HG03064 (cell line): ENCODE measurements around the gene TTC7B.

Experiments used
- ATAC-seq: cut with Tn5 transposase; IDR thresholded peaks from one replicate; pipeline ENCODE4 v1.9.1; 2021; ENCODE audit warnings: low read depth; ENCODE audit not compliant: unreplicated experiment

The TTC7B gene

DNA sequence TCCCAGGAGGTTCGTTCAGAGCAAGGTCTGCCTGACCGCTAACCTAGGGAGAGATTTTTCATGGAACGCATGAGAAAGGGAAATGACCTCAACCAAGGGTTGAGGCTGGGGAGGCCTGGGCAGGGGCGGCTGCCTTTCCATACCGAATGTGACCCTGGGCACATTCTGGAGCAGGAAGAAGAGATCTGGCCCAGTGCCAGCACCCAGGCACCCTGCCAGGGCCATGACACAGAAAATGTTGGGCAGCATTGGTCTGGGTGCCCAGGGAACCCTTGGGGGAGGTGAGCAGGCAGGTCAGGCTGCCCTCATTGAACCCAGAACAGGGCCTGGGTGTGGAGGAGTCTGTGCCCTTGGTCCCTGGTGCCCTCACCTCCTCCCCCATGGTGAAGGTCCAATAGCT lies 312.6 kb downstream of the TTC7B start:
- ATAC-seq = no peak

- no peak for ATAC-seq
Measured at GRCh38 chr14:90502760-90503159, 313.5 kb downstream of the TTC7B start.

- ATAC-seq = no peak
Measured at GRCh38 chr14:90500665-90501370, 315.4 kb downstream of the TTC7B start.

- no peak for ATAC-seq
Measured at GRCh38 chr14:90499908-90500664, 316.1 kb downstream of the TTC7B start.

GRCh38 chr14:90499121-90499520 lies 317.1 kb downstream of the TTC7B start:
- no peak for ATAC-seq

DNA sequence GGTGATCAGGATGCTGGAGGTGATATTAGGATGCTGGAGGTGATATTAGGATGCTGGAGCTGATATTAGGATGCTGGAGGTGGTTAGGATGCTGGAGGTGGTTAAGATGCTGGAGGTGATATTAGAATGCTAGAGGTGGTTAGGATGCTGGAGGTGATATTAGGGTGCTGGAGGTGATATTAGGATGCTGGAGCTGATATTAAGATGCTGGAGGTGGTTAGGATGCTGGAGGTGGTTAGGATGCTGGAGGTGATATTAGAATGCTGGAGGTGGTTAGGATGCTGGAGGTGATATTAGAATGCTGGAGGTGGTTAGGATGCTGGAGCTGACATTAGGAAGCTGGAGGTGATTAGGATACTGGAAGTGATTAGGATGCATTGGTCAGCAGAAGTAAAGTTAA lies 318.0 kb downstream of the TTC7B start:
- no peak for ATAC-seq

- ATAC-seq = no peak
Measured at GRCh38 chr14:90496379-90496778, 319.9 kb downstream of the TTC7B start.

DNA sequence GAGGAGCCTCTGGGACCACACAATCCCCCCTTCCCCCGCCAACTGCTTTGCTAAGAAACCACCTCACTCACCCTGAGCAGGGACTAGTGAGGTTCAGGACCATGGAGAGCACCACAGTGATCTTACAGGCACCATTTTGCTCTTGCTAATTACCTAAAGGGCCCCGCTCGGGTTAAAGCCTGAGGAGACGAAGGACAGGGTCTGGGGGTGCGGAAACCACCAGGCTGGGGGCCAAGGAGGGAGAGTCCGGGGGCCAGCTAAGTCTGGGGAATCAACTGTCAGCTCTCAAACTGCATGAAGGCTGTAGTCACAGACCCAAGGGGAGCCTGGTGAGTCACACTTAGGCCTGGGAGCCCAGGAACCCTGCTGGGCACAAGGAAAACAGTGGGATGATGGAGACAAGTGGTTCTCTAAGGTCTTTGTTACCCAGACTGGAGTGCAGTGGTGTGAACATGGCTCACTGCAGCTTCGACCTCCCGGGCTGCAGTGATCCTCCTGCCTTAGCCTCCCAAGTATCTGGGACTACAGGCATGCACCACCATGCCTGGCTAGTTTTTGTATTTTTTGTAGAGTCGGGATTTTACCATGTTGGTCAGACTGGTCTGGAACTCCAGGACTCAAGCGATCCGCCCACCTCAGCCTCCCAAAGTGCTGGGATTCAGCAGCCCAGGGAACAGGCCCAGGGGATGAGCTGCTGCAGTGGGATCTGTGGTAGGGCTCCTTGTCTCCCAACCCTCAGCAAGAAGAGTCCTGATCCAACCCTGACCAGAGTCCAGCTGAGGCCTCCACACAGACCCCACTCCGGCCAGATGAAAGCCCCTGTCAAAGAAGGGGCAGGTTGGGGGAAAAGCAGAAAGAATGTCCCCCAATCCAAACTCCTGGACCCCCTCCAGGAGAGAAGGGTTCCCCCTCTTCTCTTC lies 320.6 kb downstream of the TTC7B start:
- no peak for ATAC-seq

DNA sequence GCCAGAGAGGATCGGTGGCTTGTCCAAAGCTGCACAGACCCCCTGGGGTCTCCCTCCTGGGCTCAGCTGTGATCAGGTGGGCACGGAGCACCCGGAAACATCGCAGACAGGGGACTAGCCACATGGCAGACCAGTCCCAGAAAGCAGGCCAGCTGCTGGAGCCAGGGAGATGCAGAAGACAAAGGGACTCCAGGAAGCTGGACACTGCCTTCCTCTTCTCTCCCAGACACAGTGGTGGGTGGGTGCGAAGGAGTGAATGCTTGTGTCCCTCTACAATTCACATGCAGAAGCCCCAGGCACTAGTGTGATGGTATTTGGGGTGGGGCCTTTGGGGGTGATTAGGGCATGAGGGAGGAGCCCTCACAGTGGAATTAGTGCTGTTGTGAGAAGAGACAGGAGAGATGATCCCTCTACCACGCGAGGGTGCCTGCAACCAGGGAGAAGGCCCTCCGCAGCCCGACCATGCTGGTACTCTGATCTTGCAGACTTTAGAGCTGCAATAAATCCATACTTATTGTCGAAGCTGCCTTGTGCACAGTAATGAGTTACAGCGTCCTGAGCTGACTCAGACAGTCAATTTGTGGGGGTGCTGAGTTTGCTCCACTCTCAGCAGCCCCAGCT lies 324.2 kb downstream of the TTC7B start:
- ATAC-seq = no peak

DNA sequence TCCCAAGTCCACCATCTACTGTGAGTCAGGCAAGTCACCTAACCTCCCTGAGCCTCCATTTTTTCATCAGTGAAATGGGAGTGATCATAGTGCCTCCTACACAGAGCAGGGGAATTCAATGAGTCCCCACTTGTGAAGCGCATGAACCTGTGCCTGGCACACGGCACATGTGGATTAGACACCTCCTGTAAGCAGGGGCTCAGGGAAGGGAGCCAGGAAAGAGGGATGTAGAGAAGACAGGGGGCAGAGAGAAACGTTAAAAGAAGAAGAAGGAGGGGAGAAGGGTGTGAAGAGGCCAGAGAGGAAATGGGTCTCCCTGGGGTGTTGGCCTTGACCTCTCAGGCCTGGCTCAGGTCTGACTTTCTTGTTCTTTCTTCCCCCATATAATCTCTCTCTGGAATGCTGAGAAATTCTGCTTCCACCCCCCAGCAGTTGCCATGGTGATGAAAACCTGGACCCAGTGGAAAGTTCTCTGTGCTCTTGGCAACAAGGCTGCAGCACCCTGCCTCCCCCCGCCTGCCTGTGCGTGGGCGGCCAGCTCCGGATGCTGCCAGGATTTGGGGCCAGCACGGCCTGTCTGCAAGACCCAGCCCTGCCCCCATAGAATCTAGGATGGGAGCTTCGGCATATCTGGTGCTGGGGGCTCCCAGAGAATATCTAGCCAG lies 324.9 kb downstream of the TTC7B start:
- no peak for ATAC-seq

GRCh38 chr14:90490720-90491050 lies 325.5 kb downstream of the TTC7B start:
- no peak for ATAC-seq

DNA sequence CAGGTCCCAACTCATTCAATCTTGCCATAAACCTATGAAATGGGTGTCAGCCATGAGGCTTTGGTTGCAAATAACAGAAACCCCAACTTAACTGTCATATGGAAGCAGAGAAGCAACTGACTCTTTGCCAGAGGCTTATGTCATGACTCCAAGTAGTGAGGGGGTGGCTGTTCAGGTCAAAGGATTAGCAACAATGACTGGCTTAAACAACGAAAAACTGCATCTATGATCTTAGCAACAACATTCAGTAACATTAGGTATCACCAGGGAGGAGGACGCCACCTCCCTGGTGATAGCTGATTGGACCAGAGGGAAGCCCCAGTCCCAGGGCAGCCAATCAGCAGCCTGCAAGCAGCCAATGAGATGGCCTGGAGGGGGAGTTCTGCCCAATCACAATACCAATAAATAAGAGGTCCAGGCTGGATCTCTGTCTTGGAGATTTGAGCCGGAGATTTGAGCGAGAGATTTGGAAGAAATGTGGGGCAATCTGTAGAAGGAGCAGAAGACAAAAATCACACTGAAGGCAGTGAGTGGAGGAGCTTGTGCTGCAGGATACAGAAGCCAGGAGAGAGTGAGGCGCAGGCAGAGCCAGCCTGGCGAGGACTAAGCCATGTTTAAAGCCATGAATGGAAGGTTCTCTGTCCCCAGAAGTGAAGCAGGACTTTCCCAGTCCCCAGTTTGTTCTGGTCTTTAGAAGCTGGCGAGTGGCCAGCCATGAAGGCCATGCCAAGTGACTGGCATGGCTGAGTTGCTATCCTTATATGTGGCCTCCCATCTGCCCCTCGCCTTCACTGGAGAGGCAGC lies 326.1 kb downstream of the TTC7B start:
- no peak for ATAC-seq

DNA sequence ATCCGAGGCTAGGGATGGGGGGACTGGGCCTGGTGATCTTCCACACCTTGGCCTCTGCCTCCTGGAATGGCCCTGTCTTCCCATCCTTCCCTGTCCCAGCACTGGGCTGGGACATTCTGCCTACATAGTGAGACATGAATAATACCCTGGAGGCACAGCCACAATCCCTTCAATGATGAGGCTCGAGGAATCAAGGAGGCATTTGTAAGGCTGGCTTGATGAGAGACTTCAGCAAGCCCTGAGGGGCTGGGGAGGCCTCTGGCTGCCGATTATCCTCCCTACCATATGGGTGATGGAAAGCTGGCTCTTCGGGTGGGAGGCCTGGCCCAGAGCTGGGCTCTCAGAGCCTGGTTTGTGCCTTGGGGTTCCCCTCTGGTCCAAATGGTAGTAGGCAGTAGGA lies 326.9 kb downstream of the TTC7B start:
- ATAC-seq = no peak

- no peak for ATAC-seq
Measured at GRCh38 chr14:90488256-90488655, 328.0 kb downstream of the TTC7B start.

DNA sequence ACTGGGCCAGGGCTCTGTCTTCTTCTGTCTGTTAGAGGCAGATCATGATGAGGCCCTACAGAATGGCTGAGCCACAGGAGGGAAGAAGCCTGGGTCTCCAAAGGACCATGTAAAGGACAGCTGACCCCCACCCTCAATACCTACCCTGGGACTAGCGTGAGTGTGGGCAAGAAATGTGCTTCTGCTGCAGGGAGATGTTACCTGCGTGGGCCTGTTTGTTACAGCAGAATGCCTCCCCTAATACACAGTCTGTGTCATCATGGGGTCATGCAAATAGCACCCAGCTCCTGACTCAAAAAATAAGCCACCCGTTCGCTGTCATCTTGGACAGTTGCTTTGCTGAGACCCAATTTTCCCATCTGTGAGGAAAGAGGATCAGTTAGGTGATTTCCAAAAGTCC lies 328.8 kb downstream of the TTC7B start:
- ATAC-seq = no peak

- ATAC-seq = no peak
Measured at GRCh38 chr14:90487031-90487430, 329.2 kb downstream of the TTC7B start.

DNA sequence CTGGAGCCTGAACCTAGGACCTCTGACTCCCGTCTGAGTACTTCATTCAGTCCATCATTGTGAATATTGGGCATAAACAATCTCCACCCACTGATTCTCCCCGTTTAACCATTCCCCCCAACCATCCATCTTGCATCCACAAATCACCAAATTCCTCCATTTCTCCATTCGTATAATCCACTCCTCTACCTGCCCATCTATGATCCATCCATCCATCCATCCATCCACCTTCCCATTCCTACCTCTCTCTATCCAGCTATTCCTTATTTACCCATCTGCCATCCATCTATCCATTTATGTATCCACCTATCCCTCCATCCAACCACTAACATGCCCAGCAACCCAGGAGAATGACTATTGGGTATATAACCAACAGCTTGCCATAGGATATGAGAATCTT lies 331.9 kb downstream of the TTC7B start:
- ATAC-seq = no peak

GRCh38 chr14:90483571-90483974 lies 332.7 kb downstream of the TTC7B start:
- ATAC-seq = no peak

DNA sequence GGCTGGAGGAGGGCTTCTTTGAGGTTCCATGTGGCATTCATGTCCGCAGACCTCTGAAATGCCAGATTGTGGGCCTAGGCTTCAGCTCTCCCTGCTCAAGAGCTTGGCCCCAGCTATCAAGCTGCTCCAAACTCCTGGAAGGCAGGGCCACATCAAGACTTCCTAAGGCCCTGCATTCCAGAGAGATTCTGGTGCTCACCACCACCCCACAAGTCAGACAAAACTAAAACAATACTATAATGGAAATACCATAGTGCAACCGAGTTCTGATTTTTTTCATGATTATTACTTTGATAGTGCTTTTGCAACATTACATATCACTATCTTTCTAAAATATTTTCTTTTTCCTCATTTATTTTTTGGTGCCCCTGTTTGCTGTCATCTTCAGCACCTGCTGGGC lies 333.1 kb downstream of the TTC7B start:
- ATAC-seq = no peak

GRCh38 chr14:90475298-90475697 lies 340.9 kb downstream of the TTC7B start:
- no peak for ATAC-seq
